Hepatocyte (in vitro differentiated cells): ENCODE data around the gene PLVAP. TPM values are rescaled to one million over a fixed set of nuclear protein-coding genes. Genes with fewer than 3 reads are reported as not detected.

Experiments
- DNase-seq: peaks from one replicate; pipeline ENCODE4 v3.0.0-alpha.2; 2016; ENCODE audit warnings: low spot score
- H2AFZ ChIP-seq: fragments of 200-600 bp; sonication (generic); 2 replicates; pipeline ENCODE4 v1.6.0; 2016; ENCODE audit warnings: antibody characterized with exemption, mild to moderate bottlenecking
- H3K27ac ChIP-seq: fragments of 200-600 bp; sonication (generic); 2 replicates; pipeline ENCODE4 v1.5.1; 2016; ENCODE audit warnings: mild to moderate bottlenecking
- H3K27me3 ChIP-seq: fragments of 200-600 bp; sonication (generic); 2 replicates; pipeline ENCODE4 v1.6.1; 2016
- H3K36me3 ChIP-seq: fragments of 200-600 bp; sonication (generic); replicated peaks from 2 replicates; pipeline ENCODE4 v1.5.1; 2016; ENCODE audit warnings: low read depth; ENCODE audit not compliant: insufficient read depth
- H3K4me1 ChIP-seq: fragments of 200-600 bp; sonication (generic); 2 replicates; pipeline ENCODE4 v1.5.1; 2016; ENCODE audit warnings: mild to moderate bottlenecking, moderate library complexity; ENCODE audit not compliant: insufficient read depth
- H3K4me2 ChIP-seq: fragments of 200-600 bp; sonication (generic); 2 replicates; pipeline ENCODE4 v1.6.0; 2016
- H3K4me3 ChIP-seq: fragments of 200-600 bp; sonication (generic); 2 replicates; pipeline ENCODE4 v1.5.1; 2016; ENCODE audit warnings: mild to moderate bottlenecking
- H3K79me2 ChIP-seq: fragments of 200-600 bp; sonication (generic); 2 replicates; pipeline ENCODE4 v1.6.0; 2017; ENCODE audit warnings: mild to moderate bottlenecking
- H3K9me2 ChIP-seq: fragments of 200-600 bp; sonication (generic); replicated peaks from 2 replicates; pipeline ENCODE4 v1.6.0; 2017; ENCODE audit warnings: mild to moderate bottlenecking; ENCODE audit not compliant: insufficient read depth
- H3K9me3 ChIP-seq: fragments of 200-600 bp; sonication (generic); 2 replicates; pipeline ENCODE4 v1.5.1; 2016; ENCODE audit warnings: low read depth, mild to moderate bottlenecking
- H4K20me1 ChIP-seq: fragments of 200-600 bp; sonication (generic); 2 replicates; pipeline ENCODE4 v1.6.0; 2016; ENCODE audit warnings: mild to moderate bottlenecking; ENCODE audit not compliant: insufficient read depth, poor library complexity, severe bottlenecking
- CTCF ChIP-seq: fragments of 200-600 bp; sonication (generic); IDR thresholded peaks from 2 replicates; pipeline ENCODE4 v1.5.1; 2016; ENCODE audit warnings: antibody characterized with exemption, mild to moderate bottlenecking; ENCODE audit not compliant: poor library complexity
- EZH2 ChIP-seq: fragments of 200-600 bp; sonication (generic); IDR thresholded peaks from 2 replicates; pipeline ENCODE4 v1.6.1; 2016; ENCODE audit warnings: antibody characterized with exemption, mild to moderate bottlenecking, borderline replicate concordance
- EZH2phosphoT487 ChIP-seq: fragments of 200-600 bp; sonication (generic); IDR thresholded peaks from one replicate; pipeline ENCODE4 v1.6.1; 2018; ENCODE audit warnings: antibody characterized with exemption, mild to moderate bottlenecking, low read depth, moderate library complexity; ENCODE audit not compliant: unreplicated experiment, severe bottlenecking
- WGBS: methylation state at CpG from one replicate; pipeline ENCODE4 v1.1.6; 2016; ENCODE audit warnings: low lambda C conversion rate; ENCODE audit errors: missing lambda C conversion rate; 5-methylcytosine and 5-hydroxymethylcytosine counted together
- polyA plus RNA-seq: library from polyadenylated mRNA; unstranded; fragments of >200 nt; fragmentation: Nextera tagmentation; extraction: Ambion mirVana; gene quantifications from 2 replicates; pipeline ENCODE4 v1.2.1, GENCODE V29; 2016
- total RNA-seq: library from RNA; depleted of rRNA; stranded (reverse); fragments of >200 nt; gene quantifications from 2 replicates; pipeline ENCODE4 v1.2.3, GENCODE V29; 2014

Gene PLVAP
- total and polyA plus RNA-seq, 2 experiments from 2014 or later = 1.4 to 5.3 TPM

- Histone ChIP-seq H3K27me3 (peaks cover 9% of the 10 kb centered on the region), H4K20me1 (no peaks in the 10 kb centered on the region), H3K9me3 (no peaks in the 10 kb centered on the region), H3K9me2 (no peaks in the 10 kb centered on the region), H3K4me1 (peaks cover 5% of the 10 kb centered on the region), H3K36me3 (no peaks in the 10 kb centered on the region), H3K79me2 (no peaks in the 10 kb centered on the region), H3K4me2 (no peak overlapping the region), H3K4me3 (no peak overlapping the region), H3K27ac (no peak overlapping the region), H2AFZ (no peak overlapping the region)
- TF ChIP-seq CTCF (no peak), EZH2phosphoT487 (no peak), EZH2 (no peak)
- DNase-seq = no peak
- WGBS = 67% methylated on average over 1 of the region's 1 CpG
Observed at GRCh38 chr19:17389288-17389687, 12.1 kb upstream of the PLVAP start.

- 58% methylated on average over 17 of the region's 20 CpGs for WGBS
- Histone ChIP-seq H3K4me2 (no peak overlapping the region), H3K27ac (no peak overlapping the region), H3K9me3 (no peaks in the 10 kb centered on the region), H4K20me1 (no peaks in the 10 kb centered on the region), H3K79me2 (no peaks in the 10 kb centered on the region), H3K9me2 (no peaks in the 10 kb centered on the region), H3K27me3 (peaks cover 9% of the 10 kb centered on the region), H3K4me3 (no peak overlapping the region), H3K36me3 (no peaks in the 10 kb centered on the region), H2AFZ (no peak overlapping the region), H3K4me1 (no peaks in the 10 kb centered on the region)
- DNase-seq = peak; percentile 78
- TF ChIP-seq EZH2 = no peak
- TF ChIP-seq CTCF = peak; percentile 66
Observed at GRCh38 chr19:17385878-17386611, 8.9 kb upstream of the PLVAP start.

GRCh38 chr19:17380426-17381138, 3.4 kb upstream of the PLVAP start:
- Histone ChIP-seq H3K4me2 (no peak overlapping the region), H3K27ac (no peak overlapping the region), H3K79me2 (no peaks in the 10 kb centered on the region), H4K20me1 (no peaks in the 10 kb centered on the region), H3K27me3 (no peaks in the 10 kb centered on the region), H3K9me3 (no peaks in the 10 kb centered on the region), H3K4me3 (no peak overlapping the region), H3K4me1 (no peaks in the 10 kb centered on the region), H2AFZ (no peak overlapping the region), H3K36me3 (no peaks in the 10 kb centered on the region), H3K9me2 (no peaks in the 10 kb centered on the region)
- WGBS = 96% methylated on average over 5 of the region's 5 CpGs
- no peak for DNase-seq
- TF ChIP-seq EZH2phosphoT487 = no peak
- TF ChIP-seq EZH2 = no peak
- no peak for TF ChIP-seq CTCF
